ENCODE data around the gene WNT9B.
"Not testable (repeated sequence)": the region's sequence is repeated elsewhere in the genome, so short reads cannot be mapped to it uniquely, and the experiment has no call there.

Gene WNT9B

GRCh38 chr17:46834846-46835245, 16.5 kb upstream of the WNT9B start:
- peaks cover 8% of the 10 kb centered on the region for H3K4me1 Mint-ChIP-seq
- H3K27me3 Mint-ChIP-seq: peaks cover 24% of the 10 kb centered on the region
- no peak for ATAC-seq
- peaks cover 3% of the 10 kb centered on the region for H3K9me3 Mint-ChIP-seq
- H3K4me3 Mint-ChIP-seq: no peak overlapping the region
- no peak overlapping the region for H3K27ac Mint-ChIP-seq
- peaks cover 3% of the 10 kb centered on the region for H3K36me3 Mint-ChIP-seq

- H3K4me1 Mint-ChIP-seq: peaks cover 8% of the 10 kb centered on the region
- no peak overlapping the region for H3K27ac Mint-ChIP-seq
- peaks cover 5% of the 10 kb centered on the region for H3K9me3 Mint-ChIP-seq
- H3K36me3 Mint-ChIP-seq: peaks cover 6% of the 10 kb centered on the region
- no peak for ATAC-seq
- H3K4me3 Mint-ChIP-seq: no peak overlapping the region
- peaks cover 40% of the 10 kb centered on the region for H3K27me3 Mint-ChIP-seq
Measured at GRCh38 chr17:46836500-46836899, 14.9 kb upstream of the WNT9B start.

GRCh38 chr17:46837521-46837920, 13.9 kb upstream of the WNT9B start:
- Mint-ChIP-seq H3K4me1 (peaks cover 8% of the 10 kb centered on the region), H3K27me3 (peaks cover 40% of the 10 kb centered on the region), H3K9me3 (peaks cover 5% of the 10 kb centered on the region), H3K4me3 (no peak overlapping the region), H3K36me3 (peaks cover 7% of the 10 kb centered on the region), H3K27ac (no peak overlapping the region)
- ATAC-seq: no peak

- Mint-ChIP-seq H3K4me3 (no peak overlapping the region), H3K4me1 (peaks cover 8% of the 10 kb centered on the region), H3K36me3 (peaks cover 18% of the 10 kb centered on the region), H3K27ac (no peak overlapping the region), H3K27me3 (peaks cover 53% of the 10 kb centered on the region), H3K9me3 (peaks cover 14% of the 10 kb centered on the region)
- no peak for ATAC-seq
Measured at GRCh38 chr17:46839211-46839610, 12.2 kb upstream of the WNT9B start.

- Mint-ChIP-seq H3K4me1 (peaks cover 16% of the 10 kb centered on the region), H3K27me3 (peaks cover 67% of the 10 kb centered on the region)
- H3K27ac Mint-ChIP-seq: not testable (repeated sequence)
Measured at GRCh38 chr17:46840596-46840995, 10.8 kb upstream of the WNT9B start.

GRCh38 chr17:46841561-46842379, 9.6 kb upstream of the WNT9B start:
- Mint-ChIP-seq H3K4me1 (peaks cover 8% of the 10 kb centered on the region), H3K4me3 (no peak overlapping the region), H3K36me3 (peaks cover 18% of the 10 kb centered on the region), H3K27ac (no peak overlapping the region), H3K9me3 (peaks cover 14% of the 10 kb centered on the region), H3K27me3 (peaks cover 78% of the 10 kb centered on the region)
- ATAC-seq: no peak

More at GRCh38 chr17:46840596-46840995, 10.8 kb upstream of the WNT9B start:
- H3K36me3 Mint-ChIP-seq: peaks cover 18% of the 10 kb centered on the region
- H3K9me3 Mint-ChIP-seq: peaks cover 14% of the 10 kb centered on the region
- H3K4me3 Mint-ChIP-seq, ATAC-seq: not testable (repeated sequence)

GRCh38 chr17:46842835-46843234, 8.5 kb upstream of the WNT9B start:
- peaks cover 14% of the 10 kb centered on the region for H3K9me3 Mint-ChIP-seq
- peaks cover 83% of the 10 kb centered on the region for H3K27me3 Mint-ChIP-seq
- no peak overlapping the region for H3K4me3 Mint-ChIP-seq
- peaks cover 8% of the 10 kb centered on the region for H3K4me1 Mint-ChIP-seq
- no peak for ATAC-seq
- H3K27ac Mint-ChIP-seq: no peak overlapping the region
- peaks cover 18% of the 10 kb centered on the region for H3K36me3 Mint-ChIP-seq

GRCh38 chr17:46847204-46848191, 3.9 kb upstream of the WNT9B start:
- Mint-ChIP-seq H3K4me1 (peaks cover 18% of the 10 kb centered on the region), H3K27ac (no peak overlapping the region), H3K4me3 (no peak overlapping the region), H3K36me3 (peaks cover 12% of the 10 kb centered on the region), H3K27me3 (peaks cover 96% of the 10 kb centered on the region), H3K9me3 (peaks cover 9% of the 10 kb centered on the region)
- no peak for ATAC-seq

GRCh38 chr17:46848534-46848933, 2.8 kb upstream of the WNT9B start:
- ATAC-seq: no peak
- H3K36me3 Mint-ChIP-seq: peaks cover 1% of the 10 kb centered on the region
- peaks cover 96% of the 10 kb centered on the region for H3K27me3 Mint-ChIP-seq

GRCh38 chr17:46850688-46851028, 725 bp upstream of the WNT9B start:
- no peak for ATAC-seq
- peaks cover 95% of the 10 kb centered on the region for H3K27me3 Mint-ChIP-seq
- H3K36me3 Mint-ChIP-seq: no peaks in the 10 kb centered on the region
- H3K4me3 Mint-ChIP-seq: peak overlapping the region; percentile 36
- H3K27ac Mint-ChIP-seq: no peak overlapping the region
- no peaks in the 10 kb centered on the region for H3K9me3 Mint-ChIP-seq
- H3K4me1 Mint-ChIP-seq: peaks cover 10% of the 10 kb centered on the region

More at GRCh38 chr17:46848534-46848933, 2.8 kb upstream of the WNT9B start:
- no peak overlapping the region for H3K27ac Mint-ChIP-seq
- peaks cover 18% of the 10 kb centered on the region for H3K4me1 Mint-ChIP-seq
- H3K4me3 Mint-ChIP-seq: no peak overlapping the region
- H3K9me3 Mint-ChIP-seq: peaks cover under 1% of the 10 kb centered on the region

GRCh38 chr17:46853896-46854444, 2.6 kb downstream of the WNT9B start:
- peaks cover 10% of the 10 kb centered on the region for H3K4me1 Mint-ChIP-seq
- no peak overlapping the region for H3K27ac Mint-ChIP-seq
- H3K27me3 Mint-ChIP-seq: peaks cover 72% of the 10 kb centered on the region
- H3K4me3 Mint-ChIP-seq: no peak overlapping the region
- peaks cover 4% of the 10 kb centered on the region for H3K9me3 Mint-ChIP-seq
- no peaks in the 10 kb centered on the region for H3K36me3 Mint-ChIP-seq
- ATAC-seq: no peak

- Mint-ChIP-seq H3K4me1 (peaks cover 10% of the 10 kb centered on the region), H3K27ac (no peak overlapping the region), H3K36me3 (no peaks in the 10 kb centered on the region), H3K4me3 (no peak overlapping the region), H3K27me3 (peaks cover 67% of the 10 kb centered on the region), H3K9me3 (peaks cover 4% of the 10 kb centered on the region)
- no peak for ATAC-seq
Measured at GRCh38 chr17:46854515-46854914, 3.1 kb downstream of the WNT9B start.

GRCh38 chr17:46854948-46855347, 3.6 kb downstream of the WNT9B start:
- Mint-ChIP-seq H3K27ac (no peak overlapping the region), H3K27me3 (peaks cover 67% of the 10 kb centered on the region), H3K9me3 (peaks cover 4% of the 10 kb centered on the region), H3K36me3 (no peaks in the 10 kb centered on the region), H3K4me3 (no peak overlapping the region), H3K4me1 (peaks cover 10% of the 10 kb centered on the region)
- no peak for ATAC-seq

- Mint-ChIP-seq H3K4me1 (no peaks in the 10 kb centered on the region), H3K4me3 (no peak overlapping the region), H3K9me3 (peaks cover 4% of the 10 kb centered on the region), H3K27me3 (peaks cover 55% of the 10 kb centered on the region), H3K27ac (no peak overlapping the region), H3K36me3 (no peaks in the 10 kb centered on the region)
- no peak for ATAC-seq
Measured at GRCh38 chr17:46857600-46857999, 6.2 kb downstream of the WNT9B start.

GRCh38 chr17:46859996-46860395, 8.6 kb downstream of the WNT9B start:
- Mint-ChIP-seq H3K4me1 (no peaks in the 10 kb centered on the region), H3K27me3 (peaks cover 57% of the 10 kb centered on the region), H3K9me3 (peaks cover 4% of the 10 kb centered on the region), H3K27ac (no peak overlapping the region), H3K4me3 (no peak overlapping the region), H3K36me3 (no peaks in the 10 kb centered on the region)
- no peak for ATAC-seq
